ENCODE results near the gene AQP7. TPM values are rescaled to one million over a fixed set of nuclear protein-coding genes. Genes with fewer than 3 reads are reported as not detected.

AQP7 gene
- total RNA-seq, 4 donors from 2014 or later, result 14.1 to 51.6 (median 31.0) TPM

- no peak overlapping the region for H3K27ac ChIP-seq
- TF ChIP-seq CTCF (IDR thresholded peaks at IDR 0.05) (no peak), EP300 (IDR thresholded peaks at IDR 0.05) (no peak), POLR2A (IDR thresholded peaks at IDR 0.05) (no peak)
- peaks cover 0 to 7% (median 0%) of the 10 kb centered on the region in 4 donors for H3K4me1 ChIP-seq
- DNase-seq (ENCODE audit: low spot score in 2 of 2), result no peak
- no peaks in the 10 kb centered on the region for H3K9me3 ChIP-seq
- H3K4me3 ChIP-seq, result no peak overlapping the region
- H3K27me3 ChIP-seq, result no peaks in the 10 kb centered on the region
- 87 to 88% methylated on average over 8 of the region's 8 CpGs for WGBS, 2 donors
- H3K36me3 ChIP-seq, result no peaks in the 10 kb centered on the region
Measured at GRCh38 chr9:33433871-33434270, 31.5 kb upstream of the AQP7 start.

GRCh38 chr9:33431420-33431819 is 29.1 kb upstream of the AQP7 start:
- Histone ChIP-seq H3K4me3 (no peak overlapping the region), H3K36me3 (no peaks in the 10 kb centered on the region), H3K27me3 (no peaks in the 10 kb centered on the region), H3K4me1 (peaks cover 0 to 4% (median 0%) of the 10 kb centered on the region in 4 donors), H3K9me3 (no peaks in the 10 kb centered on the region), H3K27ac (no peak overlapping the region)
- no peak for DNase-seq (ENCODE audit: low spot score in 2 of 2)
- WGBS, 2 donors, result 81 to 82% methylated on average over 2 of the region's 2 CpGs
- no peak for TF ChIP-seq CTCF (IDR thresholded peaks at IDR 0.05)
- no peak for TF ChIP-seq POLR2A (IDR thresholded peaks at IDR 0.05)
- no peak for TF ChIP-seq EP300 (IDR thresholded peaks at IDR 0.05)

- WGBS, 2 donors, result 45 to 50% methylated on average over 1 of the region's 1 CpG
Measured at GRCh38 chr9:33430942-33431341, 28.6 kb upstream of the AQP7 start.

GRCh38 chr9:33429256-33429985 is 27.1 kb upstream of the AQP7 start:
- H3K27ac ChIP-seq, result no peak overlapping the region
- no peak overlapping the region for H3K4me3 ChIP-seq
- 82 to 84% methylated on average over 3 of the region's 3 CpGs for WGBS, 2 donors
- H3K36me3 ChIP-seq, result no peaks in the 10 kb centered on the region
- no peak for DNase-seq (ENCODE audit: low spot score in 2 of 2)
- TF ChIP-seq CTCF (IDR thresholded peaks at IDR 0.05), result no peak
- no peak for TF ChIP-seq EP300 (IDR thresholded peaks at IDR 0.05)
- TF ChIP-seq POLR2A (IDR thresholded peaks at IDR 0.05), result no peak
- no peaks in the 10 kb centered on the region for H3K4me1 ChIP-seq
- H3K27me3 ChIP-seq, result no peaks in the 10 kb centered on the region
- H3K9me3 ChIP-seq, result no peaks in the 10 kb centered on the region

More at GRCh38 chr9:33430942-33431341, 28.6 kb upstream of the AQP7 start:
- Histone ChIP-seq H3K27ac (no peak overlapping the region), H3K36me3 (no peaks in the 10 kb centered on the region), H3K9me3 (no peaks in the 10 kb centered on the region), H3K4me3 (no peak overlapping the region), H3K27me3 (no peaks in the 10 kb centered on the region), H3K4me1 (no peaks in the 10 kb centered on the region)
- DNase-seq (ENCODE audit: low spot score in 2 of 2), result no peak
- TF ChIP-seq EP300 (IDR thresholded peaks at IDR 0.05) (no peak), POLR2A (IDR thresholded peaks at IDR 0.05) (no peak), CTCF (IDR thresholded peaks at IDR 0.05) (no peak)

GRCh38 chr9:33426843-33427293 is 24.5 kb upstream of the AQP7 start:
- TF ChIP-seq POLR2A (IDR thresholded peaks at IDR 0.05) (no peak), CTCF (IDR thresholded peaks at IDR 0.05) (no peak), EP300 (IDR thresholded peaks at IDR 0.05) (no peak)
- 85 to 87% methylated on average over 7 of the region's 7 CpGs for WGBS, 2 donors
- no peak for DNase-seq (ENCODE audit: low spot score in 2 of 2)
- Histone ChIP-seq H3K27ac (no peak overlapping the region), H3K4me3 (no peak overlapping the region), H3K4me1 (no peaks in the 10 kb centered on the region), H3K9me3 (no peaks in the 10 kb centered on the region), H3K36me3 (no peaks in the 10 kb centered on the region), H3K27me3 (no peaks in the 10 kb centered on the region)
